Mesenchymal stem cell (in vitro differentiated cells and primary cell): ENCODE measurements around the gene NFKBIA.

ENCODE experiments used
- DNase-seq: peaks from one replicate; pipeline ENCODE4 v3.0.0-alpha.2; 2013
- H2AFZ ChIP-seq: one replicate; pipeline ENCODE4 v1.6.1; 2013; ENCODE audit warnings: low read depth, mild to moderate bottlenecking, control low read depth, inconsistent platforms, low read length, moderate library complexity
- H2AK5ac ChIP-seq: 2 replicates; pipeline ENCODE4 v1.6.1; 2013; ENCODE audit warnings: low read length, moderate library complexity, mild to moderate bottlenecking, inconsistent platforms; ENCODE audit not compliant: severe bottlenecking
- H2BK120ac ChIP-seq: one replicate; pipeline ENCODE4 v1.6.1; 2013; ENCODE audit warnings: low read depth, mild to moderate bottlenecking, inconsistent platforms, low read length, moderate library complexity
- H2BK12ac ChIP-seq, 2 experiments: one replicate each; pipeline ENCODE4 v1.6.1; 2013; ENCODE audit warnings: inconsistent platforms in 2 of 2, low read length in 2 of 2, mild to moderate bottlenecking in 2 of 2, moderate library complexity in 2 of 2, control low read depth in 1 of 2
- H2BK15ac ChIP-seq: one replicate; pipeline ENCODE4 v1.6.1; 2013; ENCODE audit warnings: mild to moderate bottlenecking, low read depth, inconsistent platforms; ENCODE audit not compliant: poor library complexity, severe bottlenecking
- H2BK5ac ChIP-seq: 2 replicates; pipeline ENCODE4 v1.6.1; 2013; ENCODE audit warnings: low read depth, mild to moderate bottlenecking, low read length, control low read depth, inconsistent platforms; ENCODE audit not compliant: poor library complexity, severe bottlenecking
- H3K14ac ChIP-seq, 2 experiments: one replicate each; pipeline ENCODE4 v1.6.1; 2013; ENCODE audit warnings: inconsistent platforms in 2 of 2, low read length in 2 of 2, control low read depth in 1 of 2, mild to moderate bottlenecking in 1 of 2, moderate library complexity in 1 of 2
- H3K18ac ChIP-seq, 2 experiments: one replicate each; pipeline ENCODE4 v1.6.1; 2013; ENCODE audit warnings: inconsistent platforms in 2 of 2, low read length in 2 of 2, control low read depth in 1 of 2, low read depth in 1 of 2, mild to moderate bottlenecking in 1 of 2
- H3K23ac ChIP-seq, 2 experiments: one replicate each; pipeline ENCODE4 v1.6.1; 2013; ENCODE audit warnings: inconsistent platforms in 2 of 2, low read length in 2 of 2, mild to moderate bottlenecking in 2 of 2, moderate library complexity in 2 of 2, control low read depth in 1 of 2
- H3K27ac ChIP-seq: 2 replicates; pipeline ENCODE4 v1.5.1; 2013; ENCODE audit warnings: mild to moderate bottlenecking, moderate library complexity, low read length, control low read depth, inconsistent platforms; ENCODE audit not compliant: poor library complexity, severe bottlenecking
- H3K27me3 ChIP-seq, 2 experiments: 2 replicates each; pipeline versions ENCODE4 v1.6.1 to v1.7.0; 2013; ENCODE audit warnings: low read length in 2 of 2, mild to moderate bottlenecking in 2 of 2, moderate library complexity in 2 of 2, control low read depth in 1 of 2, inconsistent platforms in 1 of 2; ENCODE audit not compliant: control insufficient read depth in 1 of 2, insufficient read depth in 1 of 2
- H3K36me3 ChIP-seq, 2 experiments: 2 replicates each; pipeline versions ENCODE4 v1.6.1 to v1.7.0; 2013; ENCODE audit warnings: low read length in 2 of 2, control low read depth in 1 of 2, inconsistent platforms in 1 of 2, low read depth in 1 of 2, mild to moderate bottlenecking in 1 of 2; ENCODE audit not compliant: insufficient read depth in 2 of 2, control insufficient read depth in 1 of 2
- H3K4ac ChIP-seq, 2 experiments: one replicate each; pipeline ENCODE4 v1.6.1; 2013; ENCODE audit warnings: inconsistent platforms in 2 of 2, low read length in 2 of 2, mild to moderate bottlenecking in 2 of 2, moderate library complexity in 2 of 2, control low read depth in 1 of 2, low read depth in 1 of 2
- H3K4me1 ChIP-seq: 2 replicates; pipeline ENCODE4 v1.6.1; 2013; ENCODE audit warnings: low read depth, low read length, control low read depth; ENCODE audit not compliant: control insufficient read depth, insufficient read depth
- H3K4me2 ChIP-seq: 2 replicates; pipeline ENCODE4 v1.6.1; 2013; ENCODE audit warnings: low read length, mild to moderate bottlenecking, inconsistent platforms; ENCODE audit not compliant: poor library complexity, severe bottlenecking
- H3K4me3 ChIP-seq, 2 experiments: 2 replicates each; pipeline versions ENCODE4 v1.5.1 to v1.7.0; 2013; ENCODE audit warnings: low read length in 2 of 2, mild to moderate bottlenecking in 2 of 2, control low read depth in 1 of 2, low read depth in 1 of 2; ENCODE audit not compliant: insufficient read depth in 1 of 2
- H3K79me1 ChIP-seq: replicated peaks from 2 replicates; pipeline ENCODE4 v1.6.1; 2013; ENCODE audit warnings: mild to moderate bottlenecking, control low read depth, low read length, inconsistent platforms; ENCODE audit not compliant: poor library complexity, severe bottlenecking
- H3K9ac ChIP-seq: 2 replicates; pipeline ENCODE4 v1.7.0; 2013; ENCODE audit warnings: mild to moderate bottlenecking, low read length, moderate library complexity
- H3K9me3 ChIP-seq: 2 replicates; pipeline ENCODE4 v1.7.0; 2013; ENCODE audit warnings: mild to moderate bottlenecking, low read length; ENCODE audit not compliant: control insufficient read depth
- H4K8ac ChIP-seq: one replicate; pipeline ENCODE4 v1.6.1; 2013; ENCODE audit warnings: inconsistent platforms, mild to moderate bottlenecking, low read length, moderate library complexity
- H4K91ac ChIP-seq: one replicate; pipeline ENCODE4 v1.6.1; 2013; ENCODE audit warnings: mild to moderate bottlenecking, low read length, inconsistent platforms
- WGBS: methylation state at CpG from one replicate; pipeline ENCODE4 v1.1.7; 2013; ENCODE audit warnings: mixed read lengths; 5-methylcytosine and 5-hydroxymethylcytosine counted together

Gene NFKBIA

GRCh38 chr14:35414365-35414764 is 9.8 kb upstream of the NFKBIA start:
- H3K9me3 ChIP-seq, result no peaks in the 10 kb centered on the region
- no peak overlapping the region for H3K4me3 ChIP-seq
- peak overlapping the region; percentile 96 for H4K8ac ChIP-seq
- no peak for DNase-seq
- H2BK15ac ChIP-seq, result no peak overlapping the region
- no peak overlapping the region for H3K4me2 ChIP-seq
- no peak overlapping the region for H2AFZ ChIP-seq
- no peaks in the 10 kb centered on the region for H3K27me3 ChIP-seq
- H2AK5ac ChIP-seq, result no peak overlapping the region
- peak overlapping the region; percentile 22 for H3K9ac ChIP-seq
- peak overlapping the region; percentile 46 to 78 for H3K18ac ChIP-seq
- no peak overlapping the region for H2BK120ac ChIP-seq
- peaks cover 14% of the 10 kb centered on the region for H3K4me1 ChIP-seq
- H3K36me3 ChIP-seq, result no peaks in the 10 kb centered on the region
- no peak overlapping the region for H2BK5ac ChIP-seq
- no peaks in the 10 kb centered on the region for H3K79me1 ChIP-seq
- H3K27ac ChIP-seq, result peak overlapping the region; percentile 53
- no peak overlapping the region for H3K4ac ChIP-seq
- H3K14ac ChIP-seq, result no peak overlapping the region
- 11% methylated on average over 4 of the region's 4 CpGs for WGBS
- H3K23ac ChIP-seq, result no peak overlapping the region
- H4K91ac ChIP-seq, result peak overlapping the region; percentile 70
- peak overlapping the region in 1 of 2 experiments; percentile 27 for H2BK12ac ChIP-seq

GRCh38 chr14:35412272-35413056 is 7.9 kb upstream of the NFKBIA start:
- Histone ChIP-seq H3K36me3 (no peaks in the 10 kb centered on the region), H4K91ac (no peak overlapping the region), H3K23ac (no peak overlapping the region), H3K4me2 (no peak overlapping the region), H2BK15ac (no peak overlapping the region), H3K4me3 (no peak overlapping the region), H3K79me1 (no peaks in the 10 kb centered on the region), H2BK120ac (peak overlapping the region; percentile 39), H4K8ac (no peak overlapping the region), H3K27ac (no peak overlapping the region), H3K9me3 (no peaks in the 10 kb centered on the region), H3K14ac (no peak overlapping the region), H3K27me3 (no peaks in the 10 kb centered on the region), H3K4me1 (peaks cover 12% of the 10 kb centered on the region), H3K4ac (no peak overlapping the region), H2BK12ac (no peak overlapping the region), H2AK5ac (no peak overlapping the region), H2BK5ac (no peak overlapping the region), H3K9ac (peak overlapping the region; percentile 47), H3K18ac (no peak overlapping the region), H2AFZ (no peak overlapping the region)
- 87% methylated on average over 10 of the region's 12 CpGs for WGBS
- DNase-seq, result peak; percentile 44

GRCh38 chr14:35410858-35411257 is 6.3 kb upstream of the NFKBIA start:
- Histone ChIP-seq H3K9ac (no peak overlapping the region), H2BK5ac (no peak overlapping the region), H3K18ac (peak overlapping the region in 1 of 2 experiments; percentile 4), H3K27me3 (no peaks in the 10 kb centered on the region), H4K8ac (peak overlapping the region; percentile 69), H4K91ac (no peak overlapping the region), H3K9me3 (no peaks in the 10 kb centered on the region), H2BK120ac (no peak overlapping the region), H3K27ac (no peak overlapping the region), H2AFZ (no peak overlapping the region), H2AK5ac (no peak overlapping the region), H2BK12ac (no peak overlapping the region), H3K36me3 (no peaks in the 10 kb centered on the region), H3K4me2 (no peak overlapping the region), H3K23ac (no peak overlapping the region), H3K4me1 (peaks cover 6% of the 10 kb centered on the region), H3K14ac (no peak overlapping the region), H3K4me3 (no peak overlapping the region), H3K79me1 (peaks cover under 1% of the 10 kb centered on the region), H3K4ac (no peak overlapping the region), H2BK15ac (peak overlapping the region; percentile 83)
- no peak for DNase-seq
- WGBS, result 96% methylated on average over 6 of the region's 6 CpGs

GRCh38 chr14:35409595-35409994 is 5.0 kb upstream of the NFKBIA start:
- Histone ChIP-seq H3K36me3 (no peaks in the 10 kb centered on the region), H2BK15ac (no peak overlapping the region), H3K18ac (no peak overlapping the region), H2BK5ac (no peak overlapping the region), H2BK120ac (no peak overlapping the region), H3K27ac (no peak overlapping the region), H2AFZ (no peak overlapping the region), H3K9ac (no peak overlapping the region), H3K27me3 (no peaks in the 10 kb centered on the region), H3K4ac (no peak overlapping the region), H3K4me2 (no peak overlapping the region), H3K4me3 (no peak overlapping the region), H4K91ac (no peak overlapping the region), H3K14ac (no peak overlapping the region), H3K79me1 (peaks cover 4% of the 10 kb centered on the region), H3K23ac (no peak overlapping the region), H4K8ac (no peak overlapping the region), H2BK12ac (peak overlapping the region in 1 of 2 experiments; percentile 15), H2AK5ac (no peak overlapping the region), H3K4me1 (peaks cover 8% of the 10 kb centered on the region), H3K9me3 (no peaks in the 10 kb centered on the region)
- DNase-seq, result no peak
- WGBS, result 100% methylated on average over 1 of the region's 1 CpG
